ENCODE data around the gene TLR4. TPM values are rescaled to one million over a fixed set of nuclear protein-coding genes. Genes with fewer than 3 reads are reported as not detected.

TLR4 gene
- total RNA-seq, 1 donor from 2014 or later = 13.6 TPM

DNA sequence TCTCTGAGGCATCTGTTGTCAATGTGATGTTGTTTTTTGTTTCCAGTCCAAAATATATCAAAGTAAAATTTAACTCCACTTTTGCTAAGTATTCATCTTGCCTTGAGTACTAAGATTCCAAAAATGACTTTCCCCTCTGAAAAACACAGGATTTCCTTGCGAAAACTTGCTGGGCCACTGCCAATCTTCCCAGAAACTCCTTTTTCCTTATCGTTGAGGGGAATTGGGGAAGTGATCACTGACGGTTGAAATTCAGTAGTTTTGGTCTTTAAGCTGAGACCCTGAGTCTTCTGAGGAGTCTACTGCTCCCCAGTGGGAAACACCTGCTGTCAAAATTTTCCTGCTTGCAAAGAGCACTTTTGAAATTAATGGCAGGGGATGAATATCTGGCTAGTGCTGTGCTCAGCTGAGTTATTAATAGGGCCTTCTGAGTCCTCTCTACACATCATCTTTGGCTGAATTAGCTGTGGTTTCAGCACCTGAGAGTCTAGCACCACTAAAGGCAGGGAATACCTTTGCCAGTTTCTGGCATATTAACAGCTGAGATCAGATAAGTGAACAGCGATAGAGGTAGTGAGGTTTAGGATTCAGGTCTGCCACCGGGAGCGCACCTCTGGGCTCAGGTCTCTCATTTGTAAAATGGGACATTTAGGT, 18.0 kb downstream of the TLR4 start:
- Mint-ChIP-seq H3K9me3 (ENCODE audit: low read depth) (no peaks in the 10 kb centered on the region), H3K36me3 (ENCODE audit: low read depth) (no peaks in the 10 kb centered on the region), H3K4me3 (ENCODE audit: unreplicated experiment) (no peak overlapping the region), H3K27ac (ENCODE audit: unreplicated experiment) (no peak overlapping the region), H3K4me1 (ENCODE audit: low read depth) (peaks cover 41% of the 10 kb centered on the region), H3K27me3 (ENCODE audit: low read depth) (no peaks in the 10 kb centered on the region)
- TF ChIP-seq, protein P1, sequence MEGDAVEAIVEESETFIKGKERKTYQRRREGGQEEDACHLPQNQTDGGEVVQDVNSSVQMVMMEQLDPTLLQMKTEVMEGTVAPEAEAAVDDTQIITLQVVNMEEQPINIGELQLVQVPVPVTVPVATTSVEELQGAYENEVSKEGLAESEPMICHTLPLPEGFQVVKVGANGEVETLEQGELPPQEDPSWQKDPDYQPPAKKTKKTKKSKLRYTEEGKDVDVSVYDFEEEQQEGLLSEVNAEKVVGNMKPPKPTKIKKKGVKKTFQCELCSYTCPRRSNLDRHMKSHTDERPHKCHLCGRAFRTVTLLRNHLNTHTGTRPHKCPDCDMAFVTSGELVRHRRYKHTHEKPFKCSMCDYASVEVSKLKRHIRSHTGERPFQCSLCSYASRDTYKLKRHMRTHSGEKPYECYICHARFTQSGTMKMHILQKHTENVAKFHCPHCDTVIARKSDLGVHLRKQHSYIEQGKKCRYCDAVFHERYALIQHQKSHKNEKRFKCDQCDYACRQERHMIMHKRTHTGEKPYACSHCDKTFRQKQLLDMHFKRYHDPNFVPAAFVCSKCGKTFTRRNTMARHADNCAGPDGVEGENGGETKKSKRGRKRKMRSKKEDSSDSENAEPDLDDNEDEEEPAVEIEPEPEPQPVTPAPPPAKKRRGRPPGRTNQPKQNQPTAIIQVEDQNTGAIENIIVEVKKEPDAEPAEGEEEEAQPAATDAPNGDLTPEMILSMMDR (IDR thresholded peaks at IDR 0.05) = no peak
- no peak for DNase-seq (ENCODE audit: low spot score)

DNA sequence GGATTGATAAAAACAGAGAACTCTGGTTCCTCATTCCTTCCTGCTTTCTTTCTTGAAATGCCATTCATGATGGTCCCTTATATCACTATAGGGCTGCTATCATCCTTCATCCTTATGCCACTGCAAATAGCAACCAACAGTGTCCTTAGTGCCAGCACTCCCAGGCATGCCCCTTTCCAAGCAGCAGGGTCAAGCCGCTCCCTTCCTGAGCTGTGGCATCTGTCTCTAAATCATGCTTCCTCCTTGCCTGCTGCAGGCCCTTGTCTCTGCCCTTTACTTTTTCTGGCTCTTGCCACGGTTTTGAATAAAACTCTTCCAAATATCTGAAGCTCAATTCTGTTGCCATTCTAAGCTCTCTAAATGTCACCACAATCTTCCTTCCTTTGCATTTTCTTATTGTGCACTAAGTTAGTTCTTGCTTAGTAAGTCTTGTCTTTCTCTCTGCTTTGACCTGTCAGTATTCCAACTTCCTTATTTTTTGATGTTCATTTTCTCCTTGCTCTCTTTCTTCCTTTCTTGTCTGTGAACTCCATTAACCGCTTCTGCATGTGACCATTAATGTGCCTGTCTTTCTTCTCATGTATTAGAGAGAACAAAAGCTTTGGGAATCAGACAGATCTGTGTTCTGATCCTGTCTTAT, 19.9 kb downstream of the TLR4 start:
- TF ChIP-seq, protein P1 (IDR thresholded peaks at IDR 0.05) = no peak
- no peak overlapping the region for H3K27ac Mint-ChIP-seq (ENCODE audit: unreplicated experiment)
- no peaks in the 10 kb centered on the region for H3K9me3 Mint-ChIP-seq (ENCODE audit: low read depth)
- H3K4me3 Mint-ChIP-seq (ENCODE audit: unreplicated experiment) = no peak overlapping the region
- no peak for DNase-seq (ENCODE audit: low spot score)
- peaks cover 23% of the 10 kb centered on the region for H3K4me1 Mint-ChIP-seq (ENCODE audit: low read depth)
- no peaks in the 10 kb centered on the region for H3K27me3 Mint-ChIP-seq (ENCODE audit: low read depth)
- no peaks in the 10 kb centered on the region for H3K36me3 Mint-ChIP-seq (ENCODE audit: low read depth)

DNA sequence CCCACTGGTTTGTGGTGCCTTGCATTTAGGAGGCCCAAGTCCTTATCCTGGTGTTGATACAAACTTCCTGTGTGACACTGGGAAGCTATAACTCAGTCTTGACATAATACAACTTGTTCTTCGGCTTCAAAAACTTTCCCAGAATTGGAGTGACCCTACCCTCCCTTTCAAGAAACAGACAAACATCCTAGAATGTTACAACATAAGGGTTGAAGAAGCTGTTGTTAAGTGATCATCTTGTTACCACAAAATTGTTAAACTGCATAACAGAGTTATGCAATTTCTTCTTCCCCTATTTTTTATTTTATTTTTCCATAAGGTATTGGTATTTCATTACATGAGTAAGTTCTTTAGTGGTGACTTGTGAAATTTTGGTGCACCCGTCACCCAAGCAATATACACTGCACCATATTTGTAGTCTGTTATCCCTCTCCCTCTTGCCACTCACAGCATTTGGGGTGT, 21.3 kb downstream of the TLR4 start:
- H3K4me1 Mint-ChIP-seq (ENCODE audit: low read depth) = peaks cover 15% of the 10 kb centered on the region
- H3K27me3 Mint-ChIP-seq (ENCODE audit: low read depth) = no peaks in the 10 kb centered on the region
- H3K27ac Mint-ChIP-seq (ENCODE audit: unreplicated experiment) = no peak overlapping the region
- TF ChIP-seq, protein P1 (IDR thresholded peaks at IDR 0.05) = no peak
- no peak for DNase-seq (ENCODE audit: low spot score)
- no peaks in the 10 kb centered on the region for H3K9me3 Mint-ChIP-seq (ENCODE audit: low read depth)
- no peaks in the 10 kb centered on the region for H3K36me3 Mint-ChIP-seq (ENCODE audit: low read depth)
- no peak overlapping the region for H3K4me3 Mint-ChIP-seq (ENCODE audit: unreplicated experiment)

DNA sequence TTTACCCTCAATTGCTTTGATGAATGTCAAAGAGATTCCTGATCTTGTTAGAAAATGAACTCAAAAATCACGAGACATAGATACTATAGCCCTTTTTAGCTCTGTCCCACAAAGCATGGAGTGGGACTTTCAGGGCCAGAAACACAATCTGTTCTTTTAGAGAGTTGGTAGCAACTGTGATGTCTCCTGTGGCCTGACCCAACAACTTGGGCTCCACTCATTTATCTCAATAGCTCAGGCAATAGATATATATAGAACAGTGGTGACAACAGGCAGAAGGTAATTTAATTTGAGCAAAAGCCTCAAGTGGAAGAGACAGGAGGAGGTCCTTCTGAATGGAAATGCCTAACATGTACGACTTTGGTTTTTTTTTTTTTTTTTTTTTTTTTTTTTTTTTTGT, 25.2 kb downstream of the TLR4 start:
- H3K4me3 Mint-ChIP-seq (ENCODE audit: unreplicated experiment) = no peak overlapping the region
- H3K27ac Mint-ChIP-seq (ENCODE audit: unreplicated experiment) = no peak overlapping the region
- H3K36me3 Mint-ChIP-seq (ENCODE audit: low read depth) = no peaks in the 10 kb centered on the region
- H3K9me3 Mint-ChIP-seq (ENCODE audit: low read depth) = no peaks in the 10 kb centered on the region
- peaks cover 17% of the 10 kb centered on the region for H3K4me1 Mint-ChIP-seq (ENCODE audit: low read depth)
- TF ChIP-seq, protein P1 (IDR thresholded peaks at IDR 0.05) = no peak
- H3K27me3 Mint-ChIP-seq (ENCODE audit: low read depth) = no peaks in the 10 kb centered on the region
- no peak for DNase-seq (ENCODE audit: low spot score)

DNA sequence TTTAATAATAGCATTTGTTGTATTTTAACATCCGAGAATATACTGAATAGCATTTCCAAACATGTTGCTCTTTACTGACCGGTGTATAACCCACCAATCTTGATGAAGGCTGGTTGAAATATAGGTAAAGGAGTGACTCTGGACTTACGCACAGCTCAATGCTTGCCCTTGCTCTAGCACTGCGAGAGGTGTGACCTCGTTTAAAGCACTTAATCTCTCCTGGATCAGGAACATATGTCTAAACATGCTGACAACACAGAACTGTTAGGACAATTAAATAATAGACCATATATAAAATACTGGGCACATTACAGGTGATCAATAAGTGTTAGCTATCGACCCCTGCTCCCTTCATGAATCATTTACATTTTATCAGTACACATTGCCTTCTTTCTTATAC, 28.3 kb downstream of the TLR4 start:
- H3K4me1 Mint-ChIP-seq (ENCODE audit: low read depth) = peaks cover 29% of the 10 kb centered on the region
- TF ChIP-seq, protein P1 (IDR thresholded peaks at IDR 0.05) = no peak
- DNase-seq (ENCODE audit: low spot score) = no peak
- no peaks in the 10 kb centered on the region for H3K36me3 Mint-ChIP-seq (ENCODE audit: low read depth)
- no peaks in the 10 kb centered on the region for H3K27me3 Mint-ChIP-seq (ENCODE audit: low read depth)
- no peak overlapping the region for H3K27ac Mint-ChIP-seq (ENCODE audit: unreplicated experiment)
- H3K9me3 Mint-ChIP-seq (ENCODE audit: low read depth) = no peaks in the 10 kb centered on the region
- no peak overlapping the region for H3K4me3 Mint-ChIP-seq (ENCODE audit: unreplicated experiment)
